Neural cell (in vitro differentiated cells): ENCODE measurements around the gene MINDY4. TPM values are rescaled to one million over a fixed set of nuclear protein-coding genes. Genes with fewer than 3 reads are reported as not detected.

ENCODE experiments used
- H2AFZ ChIP-seq: fragments of 200-600, 300-800 bp; sonication (generic), shearing (Covaris generic); 2 replicates; pipeline ENCODE4 v1.6.0; 2014; ENCODE audit warnings: low read depth, mild to moderate bottlenecking, antibody characterized with exemption, low read length, moderate library complexity
- H3F3A ChIP-seq: fragments of 200-600 bp; shearing (Covaris generic); 2 replicates; pipeline ENCODE4 v1.6.1; 2016; ENCODE audit warnings: mild to moderate bottlenecking, moderate library complexity, mixed read lengths, antibody characterized with exemption, low read length; ENCODE audit not compliant: insufficient read depth, poor library complexity, severe bottlenecking
- H3K27ac ChIP-seq: fragments of 200-600, 300-800 bp; sonication (generic), shearing (Covaris generic); 2 replicates; pipeline ENCODE4 v1.5.1; 2014; ENCODE audit warnings: mild to moderate bottlenecking, low read length, moderate library complexity
- H3K27me3 ChIP-seq: fragments of 300-800, 200-600 bp; sonication (generic), shearing (Covaris generic); 2 replicates; pipeline ENCODE4 v1.6.0; 2014; ENCODE audit warnings: mild to moderate bottlenecking, low read depth, low read length, moderate library complexity; ENCODE audit not compliant: insufficient read depth
- H3K36me3 ChIP-seq: fragments of 300-800, 200-600 bp; sonication (generic), shearing (Covaris generic); 2 replicates; pipeline ENCODE4 v1.5.1; 2014; ENCODE audit warnings: mild to moderate bottlenecking, antibody characterized with exemption, low read length, moderate library complexity; ENCODE audit not compliant: insufficient read depth
- H3K4me2 ChIP-seq: fragments of 300-800, 200-600 bp; sonication (generic), shearing (Covaris generic); 2 replicates; pipeline ENCODE4 v1.6.0; 2014; ENCODE audit warnings: mild to moderate bottlenecking, low read length
- H3K4me3 ChIP-seq: fragments of 300-800, 200-600 bp; sonication (generic), shearing (Covaris generic); 2 replicates; pipeline ENCODE4 v1.5.1; 2014; ENCODE audit warnings: mild to moderate bottlenecking, low read length, moderate library complexity
- H3K79me2 ChIP-seq: fragments of 200-600 bp; shearing (Covaris generic); replicated peaks from 2 replicates; pipeline ENCODE4 v1.6.0; 2014; ENCODE audit warnings: mild to moderate bottlenecking, low read length, moderate library complexity; ENCODE audit not compliant: insufficient read depth
- H3K9ac ChIP-seq: fragments of 300-800, 200-600 bp; sonication (generic), shearing (Covaris generic); 2 replicates; pipeline ENCODE4 v1.6.1; 2016; ENCODE audit warnings: mild to moderate bottlenecking, low read length, mixed read lengths
- H3K9me2 ChIP-seq: fragments of 200-600 bp; shearing (Covaris generic); 2 replicates; pipeline ENCODE4 v1.6.1; 2016; ENCODE audit warnings: mild to moderate bottlenecking, low read length, mixed read lengths; ENCODE audit not compliant: insufficient read depth
- H3K9me3 ChIP-seq: fragments of 200-600, 300-800 bp; sonication (generic), shearing (Covaris generic); 2 replicates; pipeline ENCODE4 v1.6.1; 2016; ENCODE audit warnings: mild to moderate bottlenecking, mixed run types, low read length, moderate library complexity, mixed read lengths
- H4K20me1 ChIP-seq: fragments of 200-600 bp; shearing (Covaris generic); 2 replicates; pipeline ENCODE4 v1.6.1; 2016; ENCODE audit warnings: mild to moderate bottlenecking, mixed run types; ENCODE audit not compliant: insufficient read depth
- EP300 ChIP-seq: fragments of 450-650 bp; conservative IDR thresholded peaks from 2 replicates; pipeline ENCODE4 v1.6.1; 2014; ENCODE audit warnings: antibody characterized with exemption, mild to moderate bottlenecking, moderate library complexity; ENCODE audit not compliant: poor library complexity, severe bottlenecking
- EZH2 ChIP-seq: fragments of 200-600, 300-800 bp; shearing (Covaris generic), sonication (generic); IDR thresholded peaks from 2 replicates; pipeline ENCODE4 v1.6.1; 2014; ENCODE audit warnings: antibody characterized with exemption, low read length, borderline replicate concordance, mild to moderate bottlenecking; ENCODE audit not compliant: insufficient read depth, poor library complexity, severe bottlenecking
- MXI1 ChIP-seq: fragments of 450-650 bp; conservative IDR thresholded peaks from 2 replicates; pipeline ENCODE4 v1.6.1; 2014; ENCODE audit warnings: antibody characterized with exemption, mild to moderate bottlenecking; ENCODE audit not compliant: poor library complexity, severe bottlenecking
- POLR2AphosphoS5 ChIP-seq: IDR thresholded peaks from 2 replicates; pipeline ENCODE4 v1.6.1; 2012
- RAD21 ChIP-seq: fragments of 450-650 bp; conservative IDR thresholded peaks from 2 replicates; pipeline ENCODE4 v1.6.1; 2014; ENCODE audit warnings: antibody characterized with exemption, mild to moderate bottlenecking, moderate library complexity
- SMC3 ChIP-seq: fragments of 450-650 bp; conservative IDR thresholded peaks from 2 replicates; pipeline ENCODE4 v1.6.1; 2014; ENCODE audit warnings: antibody characterized with exemption, mild to moderate bottlenecking, moderate library complexity; ENCODE audit not compliant: poor library complexity
- TAF1 ChIP-seq: IDR thresholded peaks from 2 replicates; pipeline ENCODE4 v1.6.1; 2012; ENCODE audit warnings: low read depth
- polyA plus RNA-seq: library from polyadenylated mRNA; depleted of rRNA; stranded (reverse); fragments of >200 nt; gene quantifications from 2 replicates; pipeline ENCODE4 v1.2.3, GENCODE V29; 2014
- TF ChIP-seq, protein P1 (sequence below): fragments of 450-650 bp; IDR thresholded peaks from 2 replicates; pipeline ENCODE4 v1.5.1; 2014; ENCODE audit warnings: antibody characterized with exemption, mild to moderate bottlenecking, moderate library complexity; ENCODE audit not compliant: poor library complexity, severe bottlenecking
- TF ChIP-seq, protein P2 (sequence below): IDR thresholded peaks from 2 replicates; pipeline ENCODE4 v1.6.1; 2012; ENCODE audit warnings: borderline replicate concordance

Gene MINDY4
- polyA plus RNA-seq, 1 donor from 2014 or later, result 1.0 TPM

DNA sequence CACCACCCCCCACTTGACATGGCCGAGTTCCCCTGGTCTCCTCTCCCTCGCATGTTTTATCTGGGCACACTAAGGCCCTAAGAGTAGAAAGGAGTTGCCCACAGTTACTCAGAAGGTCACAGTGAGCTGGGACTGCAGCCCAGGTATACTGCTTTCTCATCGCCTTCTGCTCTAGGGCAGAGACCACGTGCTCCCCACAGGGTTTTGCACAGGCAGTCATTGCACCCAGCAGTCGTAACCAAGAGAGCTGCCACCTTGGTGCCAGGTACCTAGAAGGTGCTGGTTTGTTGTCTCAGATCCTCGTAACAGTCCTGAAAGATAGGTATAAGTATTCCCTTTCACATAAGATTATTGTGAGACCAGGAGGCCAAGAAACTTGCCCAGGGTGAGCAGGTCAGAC is 1.8 kb downstream of the MINDY4 start:
- Histone ChIP-seq H3K4me2 (no peak overlapping the region), H3K36me3 (no peaks in the 10 kb centered on the region), H3K4me3 (no peak overlapping the region), H3F3A (no peaks in the 10 kb centered on the region), H2AFZ (no peak overlapping the region), H3K9me3 (no peaks in the 10 kb centered on the region), H3K27ac (no peak overlapping the region), H3K27me3 (no peaks in the 10 kb centered on the region), H4K20me1 (no peaks in the 10 kb centered on the region), H3K9me2 (no peaks in the 10 kb centered on the region), H3K79me2 (peaks cover 3% of the 10 kb centered on the region), H3K9ac (no peak overlapping the region)
- TF ChIP-seq, protein P1, sequence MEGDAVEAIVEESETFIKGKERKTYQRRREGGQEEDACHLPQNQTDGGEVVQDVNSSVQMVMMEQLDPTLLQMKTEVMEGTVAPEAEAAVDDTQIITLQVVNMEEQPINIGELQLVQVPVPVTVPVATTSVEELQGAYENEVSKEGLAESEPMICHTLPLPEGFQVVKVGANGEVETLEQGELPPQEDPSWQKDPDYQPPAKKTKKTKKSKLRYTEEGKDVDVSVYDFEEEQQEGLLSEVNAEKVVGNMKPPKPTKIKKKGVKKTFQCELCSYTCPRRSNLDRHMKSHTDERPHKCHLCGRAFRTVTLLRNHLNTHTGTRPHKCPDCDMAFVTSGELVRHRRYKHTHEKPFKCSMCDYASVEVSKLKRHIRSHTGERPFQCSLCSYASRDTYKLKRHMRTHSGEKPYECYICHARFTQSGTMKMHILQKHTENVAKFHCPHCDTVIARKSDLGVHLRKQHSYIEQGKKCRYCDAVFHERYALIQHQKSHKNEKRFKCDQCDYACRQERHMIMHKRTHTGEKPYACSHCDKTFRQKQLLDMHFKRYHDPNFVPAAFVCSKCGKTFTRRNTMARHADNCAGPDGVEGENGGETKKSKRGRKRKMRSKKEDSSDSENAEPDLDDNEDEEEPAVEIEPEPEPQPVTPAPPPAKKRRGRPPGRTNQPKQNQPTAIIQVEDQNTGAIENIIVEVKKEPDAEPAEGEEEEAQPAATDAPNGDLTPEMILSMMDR, result no peak
- TF ChIP-seq MXI1 (no peak), POLR2AphosphoS5 (no peak), SMC3 (no peak), EZH2 (no peak)

DNA sequence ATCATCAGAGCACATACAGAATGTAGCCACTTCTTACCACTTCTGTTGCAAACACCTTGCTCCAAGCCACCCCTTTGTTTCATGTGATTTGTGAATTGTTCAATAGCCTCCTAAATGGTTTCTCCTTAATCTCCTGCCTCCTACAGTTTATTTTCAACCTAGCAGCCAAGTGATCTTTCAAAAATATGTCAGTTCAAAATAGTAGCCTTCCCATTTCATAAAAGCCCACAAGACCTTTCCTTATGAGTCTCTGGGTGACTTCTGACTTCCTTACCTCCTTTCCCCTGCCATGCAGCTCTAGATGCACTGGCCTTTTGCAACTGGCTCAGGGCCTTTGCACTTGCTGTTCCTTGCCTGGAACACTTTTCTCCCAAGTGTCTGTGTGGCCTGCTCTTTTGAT is 4.8 kb downstream of the MINDY4 start:
- no peaks in the 10 kb centered on the region for H3F3A ChIP-seq
- H3K4me3 ChIP-seq, result no peak overlapping the region
- H3K36me3 ChIP-seq, result no peaks in the 10 kb centered on the region
- TF ChIP-seq EZH2 (no peak), TAF1 (no peak), EP300 (no peak), RAD21 (no peak), MXI1 (no peak)
- TF ChIP-seq, protein P2, sequence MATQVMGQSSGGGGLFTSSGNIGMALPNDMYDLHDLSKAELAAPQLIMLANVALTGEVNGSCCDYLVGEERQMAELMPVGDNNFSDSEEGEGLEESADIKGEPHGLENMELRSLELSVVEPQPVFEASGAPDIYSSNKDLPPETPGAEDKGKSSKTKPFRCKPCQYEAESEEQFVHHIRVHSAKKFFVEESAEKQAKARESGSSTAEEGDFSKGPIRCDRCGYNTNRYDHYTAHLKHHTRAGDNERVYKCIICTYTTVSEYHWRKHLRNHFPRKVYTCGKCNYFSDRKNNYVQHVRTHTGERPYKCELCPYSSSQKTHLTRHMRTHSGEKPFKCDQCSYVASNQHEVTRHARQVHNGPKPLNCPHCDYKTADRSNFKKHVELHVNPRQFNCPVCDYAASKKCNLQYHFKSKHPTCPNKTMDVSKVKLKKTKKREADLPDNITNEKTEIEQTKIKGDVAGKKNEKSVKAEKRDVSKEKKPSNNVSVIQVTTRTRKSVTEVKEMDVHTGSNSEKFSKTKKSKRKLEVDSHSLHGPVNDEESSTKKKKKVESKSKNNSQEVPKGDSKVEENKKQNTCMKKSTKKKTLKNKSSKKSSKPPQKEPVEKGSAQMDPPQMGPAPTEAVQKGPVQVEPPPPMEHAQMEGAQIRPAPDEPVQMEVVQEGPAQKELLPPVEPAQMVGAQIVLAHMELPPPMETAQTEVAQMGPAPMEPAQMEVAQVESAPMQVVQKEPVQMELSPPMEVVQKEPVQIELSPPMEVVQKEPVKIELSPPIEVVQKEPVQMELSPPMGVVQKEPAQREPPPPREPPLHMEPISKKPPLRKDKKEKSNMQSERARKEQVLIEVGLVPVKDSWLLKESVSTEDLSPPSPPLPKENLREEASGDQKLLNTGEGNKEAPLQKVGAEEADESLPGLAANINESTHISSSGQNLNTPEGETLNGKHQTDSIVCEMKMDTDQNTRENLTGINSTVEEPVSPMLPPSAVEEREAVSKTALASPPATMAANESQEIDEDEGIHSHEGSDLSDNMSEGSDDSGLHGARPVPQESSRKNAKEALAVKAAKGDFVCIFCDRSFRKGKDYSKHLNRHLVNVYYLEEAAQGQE, result no peak
- H3K79me2 ChIP-seq, result peaks cover 3% of the 10 kb centered on the region
- no peaks in the 10 kb centered on the region for H3K9me2 ChIP-seq
- no peak overlapping the region for H3K27ac ChIP-seq
- no peak overlapping the region for H3K4me2 ChIP-seq
- H4K20me1 ChIP-seq, result no peaks in the 10 kb centered on the region
- no peaks in the 10 kb centered on the region for H3K27me3 ChIP-seq
- no peaks in the 10 kb centered on the region for H3K9me3 ChIP-seq
- no peak overlapping the region for H3K9ac ChIP-seq
- H2AFZ ChIP-seq, result no peak overlapping the region

DNA sequence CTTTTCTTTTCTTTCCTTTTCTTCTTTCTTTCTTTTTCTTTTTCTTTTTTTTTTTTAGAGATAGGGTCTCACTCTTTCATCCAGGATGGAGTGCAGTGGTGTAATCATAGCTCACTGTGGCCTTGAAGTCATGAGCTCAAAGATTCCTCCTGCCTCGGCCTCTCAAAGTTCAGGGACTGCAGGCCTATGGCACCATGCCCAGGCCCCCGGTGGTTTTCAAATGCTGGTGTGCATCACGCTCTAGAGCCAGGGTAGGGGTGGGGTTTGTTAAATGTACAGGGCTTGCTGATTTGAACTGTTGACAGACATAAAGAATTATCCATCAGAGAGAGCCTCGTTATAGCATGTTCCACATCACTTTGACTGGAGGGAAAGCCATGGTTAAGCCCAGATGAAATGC is 5.8 kb downstream of the MINDY4 start:
- H3K27ac ChIP-seq, result no peak overlapping the region
- H4K20me1 ChIP-seq, result no peaks in the 10 kb centered on the region
- no peak overlapping the region for H2AFZ ChIP-seq
- no peaks in the 10 kb centered on the region for H3K9me3 ChIP-seq
- H3K27me3 ChIP-seq, result no peaks in the 10 kb centered on the region
- H3K4me3 ChIP-seq, result no peak overlapping the region
- no peaks in the 10 kb centered on the region for H3F3A ChIP-seq
- H3K36me3 ChIP-seq, result no peaks in the 10 kb centered on the region
- no peak overlapping the region for H3K4me2 ChIP-seq
- peaks cover 3% of the 10 kb centered on the region for H3K79me2 ChIP-seq
- TF ChIP-seq POLR2AphosphoS5 (no peak), EZH2 (no peak), MXI1 (no peak), SMC3 (no peak), RAD21 (no peak), EP300 (no peak), TAF1 (no peak)
- TF ChIP-seq, protein P2, result no peak
- TF ChIP-seq, protein P1, result no peak
- no peak overlapping the region for H3K9ac ChIP-seq
- no peaks in the 10 kb centered on the region for H3K9me2 ChIP-seq
